Heart right ventricle (tissue), 16 donors: ENCODE data around the gene SLK. TPM values are rescaled to one million over a fixed set of nuclear protein-coding genes. Genes with fewer than 3 reads are reported as not detected.

Source experiments
- ATAC-seq, 8 donors: fragments of 200-7000 bp; cut with Tn5 transposase; one replicate each; pipeline ENCODE4 v1.9.1; 2020; ENCODE audit warnings: mild to moderate bottlenecking in 8 of 8, moderate library complexity in 8 of 8, moderate number of reproducible peaks in 1 of 8
- DNase-seq, 2 donors: peaks; one replicate each; pipeline ENCODE4 v3.0.0-alpha.2; 2020
- H3K27ac ChIP-seq, 10 donors: fragments of 200-600 bp; sonication (generic) in 2 of 10; one replicate each; pipeline versions ENCODE4 v1.5.0 to v1.8.0; 2020 to 2022; ENCODE audit warnings: mild to moderate bottlenecking in 3 of 10
- H3K27me3 ChIP-seq, 7 donors: fragments of 200-600 bp; one replicate each; pipeline ENCODE4 v1.8.0; 2021 to 2022; ENCODE audit warnings: mild to moderate bottlenecking in 2 of 7
- H3K36me3 ChIP-seq, 9 donors: fragments of 200-600 bp; sonication (generic) in 1 of 9; one replicate each; pipeline versions ENCODE4 v1.5.0 to v1.8.0; 2020 to 2022; ENCODE audit warnings: mild to moderate bottlenecking in 2 of 9
- H3K4me1 ChIP-seq, 9 donors: fragments of 200-600 bp; sonication (generic) in 1 of 9; one replicate each; pipeline versions ENCODE4 v1.5.0 to v1.8.0; 2020 to 2022; ENCODE audit warnings: mild to moderate bottlenecking in 4 of 9
- H3K4me3 ChIP-seq, 10 donors: fragments of 200-600 bp; sonication (generic) in 2 of 10; one replicate each; pipeline versions ENCODE4 v1.5.0 to v1.8.0; 2020 to 2022; ENCODE audit warnings: mild to moderate bottlenecking in 7 of 10, moderate library complexity in 2 of 10
- H3K9me3 ChIP-seq, 11 donors: fragments of 200-600 bp in 10 of 11; sonication (generic) in 2 of 11; one replicate each; pipeline versions ENCODE4 v1.5.0 to v1.8.0; 2013 to 2022; ENCODE audit warnings: mild to moderate bottlenecking in 2 of 11, control low read depth in 1 of 11, moderate library complexity in 1 of 11
- CTCF ChIP-seq, 9 donors: fragments of 200-600 bp; sonication (generic) in 2 of 9; IDR thresholded peaks; one replicate each; pipeline versions ENCODE4 v1.5.0 to v1.8.0; 2021 to 2022; ENCODE audit warnings: antibody characterized with exemption in 9 of 9, mild to moderate bottlenecking in 5 of 9, moderate library complexity in 1 of 9
- WGBS, 2 donors: extraction: QIAGEN DNeasy Blood & Tissue Kit; methylation state at CpG; one replicate each; pipeline ENCODE4 v1.1.7; 2013; ENCODE audit warnings: inconsistent platforms in 1 of 2; 5-methylcytosine and 5-hydroxymethylcytosine counted together
- intact Hi-C, 10 donors: fragments of 100-400 bp; cut with DNase I; formaldehyde crosslinking; loops; one replicate each; pipeline versions ENCODE4 v1.11.1 to v1.14.2; 2022
- polyA plus RNA-seq, 2 donors: library from polyadenylated mRNA; stranded (reverse); fragments of 200-250 nt; gene quantifications; one replicate each; pipeline ENCODE4 v1.2.3, GENCODE V29; 2013
- total RNA-seq, 10 donors: library from RNA; stranded (reverse); fragmentation: NEBNext Ultra II Directional in 3 of 10; extraction: Animal tissue kit (Norgen Biotek cat#: 25700) in 3 of 10; gene quantifications; one replicate each; pipeline versions ENCODE4 v1.2.1 to v1.2.4, GENCODE V29; 2021 to 2023
- donor health status: Arrhythmogenic right ventricular cardiomyopathy.
- donor health status: ischemic (EF 13 %, LVEDD 7.1; RV severe dilation, severe dysfunction).
- donor health status: healthy with polysubstance abuse.
- donor health status: DM: no; HTN: yes; CAD: no.
- donor health status: DM: no; HTN: no; CAD: no.
- donor health status: ischemic (EF 25% LVEDD 6.9; RV normal size, moderate dysfunction).
- donor health status: ischemic (EF 25% LVEDD 5.7; RV mildly dilated, moderate dysfunction).
- donor health status: healthy.
- donor health status: DM: yes; HTN: yes; CAD: no.
- donor health status: Ischemic cardiomyopathy.
- donor health status: ischemic (EF 35%, LVEDD 5.7; RV mildly dilated, moderate dysfunction).
- donor health status: nonischemic (EF 11% LVEDD 7.7; RV severe dilation, severe dysfunction).
- donor health status: DM: yes; HTN: yes; CAD: no.
- donor health status: PGD.
- donor health status: ischemic (EF 29% LVEDD 5.4; RV normal size, mild dysfunction).
- donor health status: nonischemic (EF 23%, LVEDD 6.1; RV moderate dilation, normal function).

Gene SLK
- total and polyA plus RNA-seq, 12 donors: 11.3 to 63.6 (median 41.3) TPM

GRCh38 chr10:103977204-103977603 lies 10.3 kb downstream of the SLK start:
- H3K4me3 ChIP-seq: no peak overlapping the region
- 98% methylated on average over 2 of the region's 2 CpGs for WGBS, 2 donors
- DNase-seq: no peak
- peaks cover 0 to 53% (median 22%) of the 10 kb centered on the region in 9 donors for H3K4me1 ChIP-seq
- TF ChIP-seq CTCF (IDR thresholded peaks at IDR 0.05): no peak
- H3K27ac ChIP-seq: no peak overlapping the region
- peaks cover 0 to 8% (median 0%) of the 10 kb centered on the region in 11 donors for H3K9me3 ChIP-seq
- H3K27me3 ChIP-seq: no peaks in the 10 kb centered on the region
- no peak for ATAC-seq
- no peaks in the 10 kb centered on the region for H3K36me3 ChIP-seq
- intact Hi-C loops: no loop called here

GRCh38 chr10:103979530-103979929 lies 12.6 kb downstream of the SLK start:
- WGBS, 2 donors: 77 to 81% methylated on average over 2 of the region's 2 CpGs
- Histone ChIP-seq H3K4me3 (no peak overlapping the region), H3K9me3 (peaks cover 0 to 5% (median 0%) of the 10 kb centered on the region in 11 donors), H3K36me3 (no peaks in the 10 kb centered on the region), H3K27me3 (no peaks in the 10 kb centered on the region), H3K27ac (no peak overlapping the region), H3K4me1 (peaks cover 0 to 63% (median 33%) of the 10 kb centered on the region in 9 donors)
- ATAC-seq: no peak
- intact Hi-C loops: loop anchor here in 1 of 10 donors (2.0 kb wide), 1 partner anchor 49 kb away; no protein-coding TSS in a partner anchor
- no peak for DNase-seq
- TF ChIP-seq CTCF (IDR thresholded peaks at IDR 0.05): no peak

- 78% methylated on average over 6 of the region's 6 CpGs for WGBS, 2 donors
- no peak for ATAC-seq
- DNase-seq: no peak
- intact Hi-C loops: loop anchor here in 1 of 10 donors (10.0 kb wide), 1 partner anchor 96 kb away; no protein-coding TSS in a partner anchor
- no peak overlapping the region for H3K4me3 ChIP-seq
- no peaks in the 10 kb centered on the region for H3K27me3 ChIP-seq
- H3K36me3 ChIP-seq: no peaks in the 10 kb centered on the region
- H3K9me3 ChIP-seq: peaks cover 0 to 5% (median 0%) of the 10 kb centered on the region in 11 donors
- peaks cover 0 to 65% (median 33%) of the 10 kb centered on the region in 9 donors for H3K4me1 ChIP-seq
- TF ChIP-seq CTCF (IDR thresholded peaks at IDR 0.05): no peak
- H3K27ac ChIP-seq: no peak overlapping the region
Measured at GRCh38 chr10:103980288-103980906, 13.5 kb downstream of the SLK start.

- whole genome bisulfite sequencing, 2 donors: 91 to 92% methylated on average over 4 of the region's 4 CpGs
Measured at GRCh38 chr10:103982639-103983038, 15.7 kb downstream of the SLK start.

More at GRCh38 chr10:103982639-103983038, 15.7 kb downstream of the SLK start:
- intact Hi-C loops: loop anchor here in 1 of 10 donors (10.0 kb wide), 1 partner anchor 98 kb away; no protein-coding TSS in a partner anchor
- peak in 3 of 8 donors; percentile 49 to 67 (median 59) for ATAC-seq
- peak in 1 of 2 donors; percentile 17 for DNase-seq
- H3K27me3 ChIP-seq: no peaks in the 10 kb centered on the region
- peak in 4 of 9 donors; percentile 25 to 38 (median 34) for TF ChIP-seq CTCF (IDR thresholded peaks at IDR 0.05)
- no peak overlapping the region for H3K4me3 ChIP-seq
- H3K9me3 ChIP-seq: peaks cover 0 to 5% (median 0%) of the 10 kb centered on the region in 11 donors
- H3K4me1 ChIP-seq: peaks cover 0 to 81% (median 26%) of the 10 kb centered on the region in 9 donors
- H3K27ac ChIP-seq: peak overlapping the region in 2 of 10 donors; percentile 2 to 77
- H3K36me3 ChIP-seq: no peaks in the 10 kb centered on the region
